Endodermal cell (in vitro differentiated cells): ENCODE data around the gene TUT7. TPM values are rescaled to one million over a fixed set of nuclear protein-coding genes. Genes with fewer than 3 reads are reported as not detected.

Experiments
- DNase-seq: peaks from one replicate; pipeline ENCODE4 v3.0.0-alpha.2; 2017
- H3K27ac ChIP-seq: 2 replicates; pipeline ENCODE4 v1.5.1; 2013; ENCODE audit warnings: mild to moderate bottlenecking, low read depth, low read length, moderate library complexity
- H3K27me3 ChIP-seq: 2 replicates; pipeline ENCODE4 v1.6.1; 2013; ENCODE audit warnings: mild to moderate bottlenecking, low read length, moderate library complexity; ENCODE audit not compliant: insufficient read depth, control insufficient read depth, poor library complexity, severe bottlenecking
- H3K36me3 ChIP-seq: 2 replicates; pipeline ENCODE4 v1.7.0; 2013; ENCODE audit warnings: mild to moderate bottlenecking, low read length, moderate library complexity; ENCODE audit not compliant: control insufficient read depth, insufficient read depth
- H3K4me1 ChIP-seq: one replicate; pipeline ENCODE4 v1.7.0; 2013; ENCODE audit warnings: low read length; ENCODE audit not compliant: control insufficient read depth, insufficient read depth
- H3K4me3 ChIP-seq: 2 replicates; pipeline ENCODE4 v1.5.1; 2013; ENCODE audit warnings: mild to moderate bottlenecking, low read length, moderate library complexity
- H3K9ac ChIP-seq: 2 replicates; pipeline ENCODE4 v1.6.1; 2013; ENCODE audit warnings: mild to moderate bottlenecking, low read length, moderate library complexity; ENCODE audit not compliant: poor library complexity, severe bottlenecking; ENCODE audit errors: extremely low read depth
- H3K9me3 ChIP-seq: 2 replicates; pipeline ENCODE4 v1.6.1; 2013; ENCODE audit warnings: mild to moderate bottlenecking, low read length, moderate library complexity; ENCODE audit not compliant: control insufficient read depth
- H3K27ac Mint-ChIP-seq: 2 replicates; pipeline ENCODE4 v1.8.0; 2020; ENCODE audit warnings: mixed read lengths
- H3K27me3 Mint-ChIP-seq: 2 replicates; pipeline ENCODE4 v1.8.0; 2021; ENCODE audit warnings: mild to moderate bottlenecking, mixed read lengths; ENCODE audit not compliant: insufficient read depth
- H3K36me3 Mint-ChIP-seq: 2 replicates; pipeline ENCODE4 v1.8.0; 2020; ENCODE audit warnings: low read depth, mixed read lengths
- H3K4me1 Mint-ChIP-seq: 2 replicates; pipeline ENCODE4 v1.8.0; 2020; ENCODE audit warnings: mixed read lengths
- H3K4me3 Mint-ChIP-seq: 2 replicates; pipeline ENCODE4 v1.8.0; 2020; ENCODE audit warnings: mild to moderate bottlenecking, moderate library complexity, mixed read lengths
- H3K9me3 Mint-ChIP-seq: 2 replicates; pipeline ENCODE4 v1.8.0; 2020; ENCODE audit warnings: mild to moderate bottlenecking, mixed read lengths
- WGBS, 2 experiments: methylation state at CpG; one replicate each; pipeline versions ENCODE4 v1.1.5 to v1.1.7; 2013; ENCODE audit warnings: missing lambda C conversion rate in 2 of 2, mixed read lengths in 1 of 2; ENCODE audit not compliant: insufficient coverage in 1 of 2, insufficient read length in 1 of 2; 5-methylcytosine and 5-hydroxymethylcytosine counted together
- total RNA-seq, 2 donors: library from RNA; stranded (reverse); fragmentation: NEBNext Ultra II Directional in 1 of 2; extraction: Animal tissue kit (Norgen Biotek cat#: 25700) in 1 of 2; gene quantifications; 2 replicates in 1 of 2; 3 replicates in 1 of 2; pipeline ENCODE4 v1.2.1, GENCODE V29; 2021
- TF ChIP-seq, protein P1 (sequence below): fragments of 200-600 bp; sonication (generic); conservative IDR thresholded peaks from 2 replicates; pipeline ENCODE4 v1.5.0; 2021; ENCODE audit warnings: antibody characterized with exemption, mild to moderate bottlenecking

Gene TUT7
- total RNA-seq, 2 donors from 2014 or later = 25.8 to 38.3 TPM

DNA sequence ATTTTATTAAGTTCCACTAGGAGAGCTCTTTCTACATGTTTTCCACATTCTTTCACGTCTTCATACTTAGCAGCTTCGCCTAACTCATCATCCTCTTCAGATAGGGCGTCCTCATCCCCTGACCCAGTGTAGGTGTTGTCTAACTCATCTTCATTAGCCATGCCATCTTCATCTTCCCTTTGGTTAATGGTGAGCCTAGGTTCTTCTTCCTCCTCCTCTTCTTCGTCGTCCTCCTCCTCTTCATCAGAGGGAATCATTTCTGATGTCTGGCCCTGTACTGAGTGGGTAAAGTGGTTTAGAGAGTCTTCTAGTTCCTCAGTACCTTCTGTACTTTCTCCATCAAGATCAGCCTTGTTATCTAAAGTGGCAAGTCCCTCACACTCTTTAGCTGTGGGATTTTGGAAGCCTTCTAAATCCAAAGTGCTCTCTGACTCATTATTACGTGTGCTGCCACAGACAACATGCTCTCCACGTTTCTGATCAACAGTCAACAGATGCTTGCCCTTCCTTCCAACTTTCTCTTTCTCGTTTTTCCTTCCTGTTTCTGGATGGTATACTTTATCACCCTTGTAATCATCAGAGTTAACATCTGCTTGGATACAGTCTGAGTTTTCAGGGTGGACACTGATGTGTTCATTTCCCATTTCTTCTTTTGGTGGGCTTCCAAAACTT, 31.1 kb downstream of the TUT7 start:
- no peak overlapping the region for H3K9ac ChIP-seq
- H3K4me1 Mint-ChIP-seq = peaks cover 1% of the 10 kb centered on the region
- H3K27me3 Mint-ChIP-seq = no peaks in the 10 kb centered on the region
- TF ChIP-seq, protein P1, sequence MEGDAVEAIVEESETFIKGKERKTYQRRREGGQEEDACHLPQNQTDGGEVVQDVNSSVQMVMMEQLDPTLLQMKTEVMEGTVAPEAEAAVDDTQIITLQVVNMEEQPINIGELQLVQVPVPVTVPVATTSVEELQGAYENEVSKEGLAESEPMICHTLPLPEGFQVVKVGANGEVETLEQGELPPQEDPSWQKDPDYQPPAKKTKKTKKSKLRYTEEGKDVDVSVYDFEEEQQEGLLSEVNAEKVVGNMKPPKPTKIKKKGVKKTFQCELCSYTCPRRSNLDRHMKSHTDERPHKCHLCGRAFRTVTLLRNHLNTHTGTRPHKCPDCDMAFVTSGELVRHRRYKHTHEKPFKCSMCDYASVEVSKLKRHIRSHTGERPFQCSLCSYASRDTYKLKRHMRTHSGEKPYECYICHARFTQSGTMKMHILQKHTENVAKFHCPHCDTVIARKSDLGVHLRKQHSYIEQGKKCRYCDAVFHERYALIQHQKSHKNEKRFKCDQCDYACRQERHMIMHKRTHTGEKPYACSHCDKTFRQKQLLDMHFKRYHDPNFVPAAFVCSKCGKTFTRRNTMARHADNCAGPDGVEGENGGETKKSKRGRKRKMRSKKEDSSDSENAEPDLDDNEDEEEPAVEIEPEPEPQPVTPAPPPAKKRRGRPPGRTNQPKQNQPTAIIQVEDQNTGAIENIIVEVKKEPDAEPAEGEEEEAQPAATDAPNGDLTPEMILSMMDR = no peak
- peaks cover 97% of the 10 kb centered on the region for H3K36me3 ChIP-seq
- no peak overlapping the region for H3K4me3 ChIP-seq
- no peak overlapping the region for H3K27ac ChIP-seq
- H3K27me3 ChIP-seq = no peaks in the 10 kb centered on the region
- no peaks in the 10 kb centered on the region for H3K9me3 ChIP-seq
- no peaks in the 10 kb centered on the region for H3K4me1 ChIP-seq
- no peak for DNase-seq
- H3K4me3 Mint-ChIP-seq = no peak overlapping the region
- H3K9me3 Mint-ChIP-seq = no peaks in the 10 kb centered on the region
- WGBS, 2 experiments = 92 to 97% methylated on average over 6 of the region's 8 CpGs
- no peak overlapping the region for H3K27ac Mint-ChIP-seq
- H3K36me3 Mint-ChIP-seq = peaks cover 78% of the 10 kb centered on the region

DNA sequence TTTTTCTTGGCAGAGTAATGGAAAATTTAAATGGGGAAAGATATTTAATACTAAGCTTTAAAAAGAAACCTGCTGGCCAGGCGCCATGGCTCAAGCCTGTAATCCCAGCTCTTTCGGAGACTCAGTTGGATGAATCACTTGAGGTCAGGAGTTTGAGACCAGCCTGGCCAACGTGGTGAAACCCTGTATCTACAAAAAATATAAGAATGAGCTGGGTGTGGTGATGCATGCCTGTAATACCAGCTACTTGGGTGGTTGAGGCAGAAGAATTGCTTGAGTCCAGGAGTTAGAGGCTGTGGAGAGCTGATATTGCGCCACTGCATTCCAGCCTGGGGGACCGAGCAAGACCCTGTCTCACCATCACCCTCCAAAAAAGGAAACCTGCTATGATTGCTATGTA, 32.8 kb downstream of the TUT7 start:
- Histone ChIP-seq H3K4me1 (no peaks in the 10 kb centered on the region), H3K4me3 (no peak overlapping the region), H3K27me3 (no peaks in the 10 kb centered on the region), H3K27ac (no peak overlapping the region), H3K36me3 (peaks cover 98% of the 10 kb centered on the region), H3K9me3 (no peaks in the 10 kb centered on the region), H3K9ac (no peak overlapping the region)
- no peaks in the 10 kb centered on the region for H3K9me3 Mint-ChIP-seq
- TF ChIP-seq, protein P1 = no peak
- peaks cover 71% of the 10 kb centered on the region for H3K36me3 Mint-ChIP-seq
- no peak for DNase-seq
- H3K4me3 Mint-ChIP-seq = no peak overlapping the region
- H3K4me1 Mint-ChIP-seq = peaks cover 1% of the 10 kb centered on the region
- H3K27me3 Mint-ChIP-seq = no peaks in the 10 kb centered on the region
- no peak overlapping the region for H3K27ac Mint-ChIP-seq
- WGBS, 2 experiments = 93% methylated on average over 3 to 5 of the region's 5 CpGs

DNA sequence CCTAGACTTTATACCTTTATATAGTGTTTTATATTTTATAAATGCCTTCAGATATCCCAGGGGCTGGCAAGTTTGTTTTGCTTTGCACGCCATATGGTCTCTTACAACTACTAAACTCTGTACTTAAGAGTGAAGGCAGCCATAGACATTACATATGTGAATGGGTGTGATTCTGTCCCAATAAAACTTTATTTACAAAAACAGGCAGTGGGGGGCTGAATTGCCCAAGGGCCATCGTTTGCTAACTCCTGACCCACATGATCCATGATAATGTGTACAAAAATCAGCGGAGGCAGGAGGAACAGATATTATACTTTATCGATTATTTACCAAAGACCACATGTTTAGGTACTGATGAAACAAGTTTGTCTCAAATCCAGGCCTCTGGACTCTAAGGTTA, 36.0 kb downstream of the TUT7 start:
- TF ChIP-seq, protein P1 = no peak
- Histone ChIP-seq H3K4me1 (no peaks in the 10 kb centered on the region), H3K9me3 (peaks cover 6% of the 10 kb centered on the region), H3K4me3 (no peak overlapping the region), H3K27me3 (no peaks in the 10 kb centered on the region), H3K36me3 (peaks cover 96% of the 10 kb centered on the region), H3K27ac (no peak overlapping the region), H3K9ac (no peak overlapping the region)
- Mint-ChIP-seq H3K27ac (no peak overlapping the region), H3K36me3 (peaks cover 74% of the 10 kb centered on the region), H3K4me1 (peaks cover 3% of the 10 kb centered on the region), H3K27me3 (no peaks in the 10 kb centered on the region), H3K9me3 (no peaks in the 10 kb centered on the region), H3K4me3 (no peak overlapping the region)
- WGBS, 2 experiments = 93 to 100% methylated on average over 3 of the region's 4 CpGs
- no peak for DNase-seq
